Mammary epithelial cell (primary cell): ENCODE measurements around the gene FAM13A.

Source experiments
- CTCF ChIP-seq, 2 donors: IDR thresholded peaks in 1 of 2; conservative IDR thresholded peaks in 1 of 2; 2 replicates each; pipeline ENCODE4 v1.5.1; 2011 to 2012; ENCODE audit warnings: inconsistent platforms in 2 of 2, low read length in 2 of 2, mild to moderate bottlenecking in 2 of 2, control low read depth in 1 of 2, low read depth in 1 of 2; ENCODE audit not compliant: insufficient read depth in 1 of 2; ENCODE audit errors: extremely low read depth in 1 of 2
- EZH2 ChIP-seq: IDR thresholded peaks from 2 replicates; pipeline ENCODE4 v1.6.1; 2012; ENCODE audit warnings: low read length, inconsistent platforms, borderline replicate concordance

GRCh38 chr4:88836216-88836615, 220.8 kb downstream of the FAM13A start:
- no peak for TF ChIP-seq CTCF (conservative IDR thresholded peaks at IDR 0.05 in 1 of 2, IDR thresholded peaks at IDR 0.05 in 1 of 2; ENCODE audit: extremely low read depth in 1 of 2, insufficient read depth in 1 of 2, low read depth in 1 of 2, low read length in 2 of 2)
- TF ChIP-seq EZH2: no peak
